ENCODE measurements around the gene HCN4.

DNA sequence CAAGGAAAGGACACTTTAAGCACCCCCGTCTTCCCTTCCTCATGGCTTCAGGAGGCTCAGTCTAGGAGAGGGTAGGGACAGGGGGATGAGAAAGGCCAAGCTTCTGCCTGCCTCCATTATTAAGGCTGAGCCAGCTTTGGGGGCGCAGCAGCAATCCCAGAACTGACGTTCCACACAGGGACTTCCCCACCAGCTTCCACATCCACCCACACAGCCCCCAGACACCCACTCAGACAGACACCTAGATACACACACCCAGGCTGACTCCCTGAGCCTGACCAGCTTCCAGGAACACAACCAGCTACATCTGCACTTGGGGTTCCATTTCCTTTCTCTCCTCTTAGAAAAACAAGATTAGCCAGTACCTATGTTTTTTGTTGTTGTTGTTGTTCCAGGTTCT lies 4.7 kb downstream of the HCN4 start:
- TF ChIP-seq, protein P1, sequence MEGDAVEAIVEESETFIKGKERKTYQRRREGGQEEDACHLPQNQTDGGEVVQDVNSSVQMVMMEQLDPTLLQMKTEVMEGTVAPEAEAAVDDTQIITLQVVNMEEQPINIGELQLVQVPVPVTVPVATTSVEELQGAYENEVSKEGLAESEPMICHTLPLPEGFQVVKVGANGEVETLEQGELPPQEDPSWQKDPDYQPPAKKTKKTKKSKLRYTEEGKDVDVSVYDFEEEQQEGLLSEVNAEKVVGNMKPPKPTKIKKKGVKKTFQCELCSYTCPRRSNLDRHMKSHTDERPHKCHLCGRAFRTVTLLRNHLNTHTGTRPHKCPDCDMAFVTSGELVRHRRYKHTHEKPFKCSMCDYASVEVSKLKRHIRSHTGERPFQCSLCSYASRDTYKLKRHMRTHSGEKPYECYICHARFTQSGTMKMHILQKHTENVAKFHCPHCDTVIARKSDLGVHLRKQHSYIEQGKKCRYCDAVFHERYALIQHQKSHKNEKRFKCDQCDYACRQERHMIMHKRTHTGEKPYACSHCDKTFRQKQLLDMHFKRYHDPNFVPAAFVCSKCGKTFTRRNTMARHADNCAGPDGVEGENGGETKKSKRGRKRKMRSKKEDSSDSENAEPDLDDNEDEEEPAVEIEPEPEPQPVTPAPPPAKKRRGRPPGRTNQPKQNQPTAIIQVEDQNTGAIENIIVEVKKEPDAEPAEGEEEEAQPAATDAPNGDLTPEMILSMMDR (conservative IDR thresholded peaks at IDR 0.05; ENCODE audit: low read depth in 2 of 2): no peak
- TF ChIP-seq EZH2 (IDR thresholded peaks at IDR 0.05; ENCODE audit: low read depth, unreplicated experiment) (no peak), POLR2AphosphoS5 (IDR thresholded peaks at IDR 0.05; ENCODE audit: low read depth) (no peak), CREB1 (CRISPR knock-in tag; IDR thresholded peaks at IDR 0.05; ENCODE audit: low read depth) (no peak)
- TF ChIP-seq, protein P2, sequence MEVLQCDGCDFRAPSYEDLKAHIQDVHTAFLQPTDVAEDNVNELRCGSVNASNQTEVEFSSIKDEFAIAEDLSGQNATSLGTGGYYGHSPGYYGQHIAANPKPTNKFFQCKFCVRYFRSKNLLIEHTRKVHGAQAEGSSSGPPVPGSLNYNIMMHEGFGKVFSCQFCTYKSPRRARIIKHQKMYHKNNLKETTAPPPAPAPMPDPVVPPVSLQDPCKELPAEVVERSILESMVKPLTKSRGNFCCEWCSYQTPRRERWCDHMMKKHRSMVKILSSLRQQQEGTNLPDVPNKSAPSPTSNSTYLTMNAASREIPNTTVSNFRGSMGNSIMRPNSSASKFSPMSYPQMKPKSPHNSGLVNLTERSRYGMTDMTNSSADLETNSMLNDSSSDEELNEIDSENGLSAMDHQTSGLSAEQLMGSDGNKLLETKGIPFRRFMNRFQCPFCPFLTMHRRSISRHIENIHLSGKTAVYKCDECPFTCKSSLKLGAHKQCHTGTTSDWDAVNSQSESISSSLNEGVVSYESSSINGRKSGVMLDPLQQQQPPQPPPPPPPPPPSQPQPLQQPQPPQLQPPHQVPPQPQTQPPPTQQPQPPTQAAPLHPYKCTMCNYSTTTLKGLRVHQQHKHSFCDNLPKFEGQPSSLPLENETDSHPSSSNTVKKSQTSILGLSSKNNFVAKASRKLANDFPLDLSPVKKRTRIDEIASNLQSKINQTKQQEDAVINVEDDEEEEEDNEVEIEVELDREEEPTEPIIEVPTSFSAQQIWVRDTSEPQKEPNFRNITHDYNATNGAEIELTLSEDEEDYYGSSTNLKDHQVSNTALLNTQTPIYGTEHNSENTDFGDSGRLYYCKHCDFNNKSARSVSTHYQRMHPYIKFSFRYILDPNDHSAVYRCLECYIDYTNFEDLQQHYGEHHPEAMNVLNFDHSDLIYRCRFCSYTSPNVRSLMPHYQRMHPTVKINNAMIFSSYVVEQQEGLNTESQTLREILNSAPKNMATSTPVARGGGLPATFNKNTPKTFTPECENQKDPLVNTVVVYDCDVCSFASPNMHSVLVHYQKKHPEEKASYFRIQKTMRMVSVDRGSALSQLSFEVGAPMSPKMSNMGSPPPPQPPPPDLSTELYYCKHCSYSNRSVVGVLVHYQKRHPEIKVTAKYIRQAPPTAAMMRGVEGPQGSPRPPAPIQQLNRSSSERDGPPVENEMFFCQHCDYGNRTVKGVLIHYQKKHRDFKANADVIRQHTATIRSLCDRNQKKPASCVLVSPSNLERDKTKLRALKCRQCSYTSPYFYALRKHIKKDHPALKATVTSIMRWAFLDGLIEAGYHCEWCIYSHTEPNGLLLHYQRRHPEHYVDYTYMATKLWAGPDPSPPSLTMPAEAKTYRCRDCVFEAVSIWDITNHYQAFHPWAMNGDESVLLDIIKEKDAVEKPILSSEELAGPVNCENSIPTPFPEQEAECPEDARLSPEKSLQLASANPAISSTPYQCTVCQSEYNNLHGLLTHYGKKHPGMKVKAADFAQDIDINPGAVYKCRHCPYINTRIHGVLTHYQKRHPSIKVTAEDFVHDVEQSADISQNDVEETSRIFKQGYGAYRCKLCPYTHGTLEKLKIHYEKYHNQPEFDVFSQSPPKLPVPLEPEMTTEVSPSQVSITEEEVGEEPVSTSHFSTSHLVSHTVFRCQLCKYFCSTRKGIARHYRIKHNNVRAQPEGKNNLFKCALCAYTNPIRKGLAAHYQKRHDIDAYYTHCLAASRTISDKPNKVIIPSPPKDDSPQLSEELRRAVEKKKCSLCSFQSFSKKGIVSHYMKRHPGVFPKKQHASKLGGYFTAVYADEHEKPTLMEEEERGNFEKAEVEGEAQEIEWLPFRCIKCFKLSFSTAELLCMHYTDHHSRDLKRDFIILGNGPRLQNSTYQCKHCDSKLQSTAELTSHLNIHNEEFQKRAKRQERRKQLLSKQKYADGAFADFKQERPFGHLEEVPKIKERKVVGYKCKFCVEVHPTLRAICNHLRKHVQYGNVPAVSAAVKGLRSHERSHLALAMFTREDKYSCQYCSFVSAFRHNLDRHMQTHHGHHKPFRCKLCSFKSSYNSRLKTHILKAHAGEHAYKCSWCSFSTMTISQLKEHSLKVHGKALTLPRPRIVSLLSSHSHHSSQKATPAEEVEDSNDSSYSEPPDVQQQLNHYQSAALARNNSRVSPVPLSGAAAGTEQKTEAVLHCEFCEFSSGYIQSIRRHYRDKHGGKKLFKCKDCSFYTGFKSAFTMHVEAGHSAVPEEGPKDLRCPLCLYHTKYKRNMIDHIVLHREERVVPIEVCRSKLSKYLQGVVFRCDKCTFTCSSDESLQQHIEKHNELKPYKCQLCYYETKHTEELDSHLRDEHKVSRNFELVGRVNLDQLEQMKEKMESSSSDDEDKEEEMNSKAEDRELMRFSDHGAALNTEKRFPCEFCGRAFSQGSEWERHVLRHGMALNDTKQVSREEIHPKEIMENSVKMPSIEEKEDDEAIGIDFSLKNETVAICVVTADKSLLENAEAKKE (CRISPR knock-in tag; IDR thresholded peaks at IDR 0.05): no peak

Data from GM23338 (cell line).